K562 (cell line): Measurements from ENCODE around the gene SSH3. TPM values are rescaled to one million over a fixed set of nuclear protein-coding genes. Genes with fewer than 3 reads are reported as not detected.

Experiments used
- ATF1 ChIP-seq, 2 experiments: fragments of 450-650 bp in 1 of 2; IDR thresholded peaks; 2 replicates each; pipeline ENCODE4 v1.6.1; 2016; ENCODE audit warnings: missing compliant biosample characterization in 1 of 2, missing genetic modification characterization in 1 of 2
- FUS ChIP-seq: fragments of 200-400 bp; formaldehyde crosslinking; optimal IDR thresholded peaks from 2 replicates; pipeline ENCODE3; 2017; ENCODE audit warnings: low read depth, low read length
- GMEB1 ChIP-seq: fragments of 250-450 bp; sonication (Bioruptor Pico); IDR thresholded peaks from 2 replicates; pipeline ENCODE4 v1.4.0; 2020; ENCODE audit warnings: mild to moderate bottlenecking
- TAF1 ChIP-seq: IDR thresholded peaks from 2 replicates; pipeline ENCODE4 v1.6.1; 2011; ENCODE audit warnings: mild to moderate bottlenecking, low read length, moderate library complexity; ENCODE audit not compliant: insufficient read depth, control insufficient read depth, severe bottlenecking; ENCODE audit errors: extremely low read depth
- ZNF212 ChIP-seq: fragments of 450-650 bp; formaldehyde crosslinking; IDR thresholded peaks from 2 replicates; pipeline ENCODE4 v1.4.0; 2020; ENCODE audit warnings: mild to moderate bottlenecking
- ZNF780A ChIP-seq: fragments of 250-450 bp; sonication (Bioruptor Pico); IDR thresholded peaks from 2 replicates; pipeline ENCODE4 v1.5.0; 2021; ENCODE audit warnings: mild to moderate bottlenecking
- polyA plus RNA-seq, 8 experiments: library from polyadenylated mRNA; depleted of rRNA in 4 of 8; stranded (reverse) in 5 of 8; unstranded in 3 of 8; fragments of >200 nt; fragmentation: Nextera tagmentation in 2 of 8; fragmentation: Illumina TruSeq in 1 of 8; extraction: Ambion mirVana in 2 of 8; extraction: Trizol in 1 of 8; gene quantifications; 2 replicates each; pipeline versions ENCODE4 v1.2.1 to v1.2.3, GENCODE V29; 2011 to 2014; ENCODE audit warnings: inconsistent platforms in 1 of 8, missing spikeins in 1 of 8
- total RNA-seq, 7 experiments: library from RNA; depleted of rRNA in 6 of 7; stranded (reverse); fragments of >200 nt in 6 of 7; fragmentation: Illumina TruSeq in 2 of 7; extraction: Trizol in 2 of 7; gene quantifications; 2 replicates each; pipeline versions ENCODE4 v1.2.1 to v1.2.3, GENCODE V29; 2011 to 2021; ENCODE audit warnings: low replicate concordance in 1 of 7

Gene SSH3
- total and polyA plus RNA-seq, 9 of the 15 experiments (the other 6 are each of a cell fraction or from before 2014, with no cell fraction given) = 0.07 to 1.0 (median 0.24) TPM; not detected in 3

- TF ChIP-seq ATF1 (CRISPR knock-in tag; IDR thresholded peaks at IDR 0.05) (no peak), ATF1 (tag; IDR thresholded peaks at IDR 0.05) (no peak), TAF1 (no peak), GMEB1 (no peak), ZNF780A (CRISPR knock-in tag) (no peak), FUS (no peak), ZNF212 (CRISPR knock-in tag) (no peak)
These were observed 29.9 kb upstream of the SSH3 start (continued) for GRCh38 chr11:67273260-67273990.
